ENCODE data around the gene MXD3. TPM values are rescaled to one million over a fixed set of nuclear protein-coding genes. Genes with fewer than 3 reads are reported as not detected.
A peak's percentile ranks its signal among the peaks of the same experiment; 100 is the strongest.

MXD3 gene
- total and polyA plus RNA-seq, 12 donors: 0.16 to 42.6 (median 3.6) TPM

DNA sequence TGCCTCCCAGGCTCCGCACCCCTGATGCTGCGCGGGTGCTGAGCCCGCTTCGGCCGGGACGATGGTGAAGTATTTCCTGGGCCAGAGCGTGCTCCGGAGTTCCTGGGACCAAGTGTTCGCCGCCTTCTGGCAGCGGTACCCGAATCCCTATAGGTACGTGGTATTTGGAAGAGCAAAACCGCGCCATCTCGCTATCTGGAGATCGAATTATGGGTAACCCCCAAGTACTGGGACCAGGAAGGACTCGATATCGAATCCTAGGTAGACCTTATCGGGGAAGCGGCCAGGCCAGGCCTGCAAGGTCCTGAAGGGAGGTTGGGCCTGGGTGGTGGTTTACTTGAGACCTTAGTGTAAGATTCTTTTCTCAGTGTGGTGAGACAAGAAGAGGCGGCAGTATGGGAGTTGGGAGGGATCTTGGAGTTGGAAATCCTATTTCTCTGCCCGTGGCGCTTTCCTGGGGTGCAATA is 7.7 kb downstream of the MXD3 start:
- intact Hi-C loops (cut with DNase I): loop anchor here in 1 of 2 donors (10.0 kb wide), 1 partner anchor 169 kb away; the partner anchor contains the start of gene NSD1
- Histone ChIP-seq H3K9me3 (replicated peaks in 1 of 3) (no peaks in the 10 kb centered on the region), H3K27ac (peak overlapping the region in 4 of 5 donors; percentile 65 to 89 (median 73)), H3K4me1 (replicated peaks in 1 of 2) (peaks cover 24 to 39% of the 10 kb centered on the region in 2 donors), H3K4me3 (peak overlapping the region; percentile 83 to 98 (median 94)), H3K36me3 (replicated peaks in 1 of 2) (peaks cover 0 to 31% of the 10 kb centered on the region in 2 donors), H3K27me3 (no peaks in the 10 kb centered on the region)
- no peak for DNase-seq
- TF ChIP-seq, protein P1, sequence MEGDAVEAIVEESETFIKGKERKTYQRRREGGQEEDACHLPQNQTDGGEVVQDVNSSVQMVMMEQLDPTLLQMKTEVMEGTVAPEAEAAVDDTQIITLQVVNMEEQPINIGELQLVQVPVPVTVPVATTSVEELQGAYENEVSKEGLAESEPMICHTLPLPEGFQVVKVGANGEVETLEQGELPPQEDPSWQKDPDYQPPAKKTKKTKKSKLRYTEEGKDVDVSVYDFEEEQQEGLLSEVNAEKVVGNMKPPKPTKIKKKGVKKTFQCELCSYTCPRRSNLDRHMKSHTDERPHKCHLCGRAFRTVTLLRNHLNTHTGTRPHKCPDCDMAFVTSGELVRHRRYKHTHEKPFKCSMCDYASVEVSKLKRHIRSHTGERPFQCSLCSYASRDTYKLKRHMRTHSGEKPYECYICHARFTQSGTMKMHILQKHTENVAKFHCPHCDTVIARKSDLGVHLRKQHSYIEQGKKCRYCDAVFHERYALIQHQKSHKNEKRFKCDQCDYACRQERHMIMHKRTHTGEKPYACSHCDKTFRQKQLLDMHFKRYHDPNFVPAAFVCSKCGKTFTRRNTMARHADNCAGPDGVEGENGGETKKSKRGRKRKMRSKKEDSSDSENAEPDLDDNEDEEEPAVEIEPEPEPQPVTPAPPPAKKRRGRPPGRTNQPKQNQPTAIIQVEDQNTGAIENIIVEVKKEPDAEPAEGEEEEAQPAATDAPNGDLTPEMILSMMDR (IDR thresholded peaks at IDR 0.05): no peak
- no peak for TF ChIP-seq POLR2A (IDR thresholded peaks at IDR 0.05)
- 0 to 1% (median 0%) methylated on average over 9 to 25 of the region's 25 CpGs for WGBS, 4 donors

DNA sequence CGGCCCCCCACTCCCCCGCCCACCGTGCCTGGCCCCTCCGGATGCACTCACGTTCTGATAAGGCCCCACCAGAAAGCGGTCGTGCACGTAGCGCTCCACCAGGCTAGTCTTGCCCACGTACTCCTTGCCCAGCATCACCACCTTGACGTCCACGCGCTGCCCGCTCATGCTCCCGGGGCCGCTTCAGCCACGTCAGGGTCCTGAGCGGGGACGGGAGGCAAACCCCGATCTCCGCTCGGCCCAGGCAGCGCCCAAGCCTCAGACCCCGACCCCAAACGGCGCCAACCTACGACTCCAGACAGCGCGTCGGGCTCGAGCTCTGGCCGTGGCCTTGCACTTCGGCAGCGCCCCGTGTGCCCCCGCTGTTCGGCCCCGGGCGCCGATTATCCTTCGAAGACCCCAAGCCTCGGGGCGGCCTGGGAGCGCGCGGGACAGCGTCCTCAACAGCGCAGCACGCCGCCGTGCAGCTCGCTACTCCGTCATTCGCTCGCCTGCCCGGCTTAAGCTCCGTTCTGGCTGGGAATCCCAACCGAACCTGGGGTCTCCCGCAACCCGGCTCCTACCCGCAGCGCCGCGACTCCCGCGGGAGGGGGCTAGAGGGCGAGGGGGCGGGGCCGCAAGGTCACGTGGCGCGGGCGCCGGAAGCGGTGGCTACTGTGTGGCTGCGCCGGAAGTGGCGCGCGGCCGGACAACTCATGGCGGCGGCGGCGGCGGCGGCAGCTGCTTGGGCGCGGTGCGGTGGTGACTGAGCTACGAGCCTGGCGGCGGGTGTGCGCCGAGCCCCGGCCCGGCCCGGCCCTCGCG is 8.4 kb downstream of the MXD3 start, which contains the start of the genes PRELID1 and RAB24:
Gene PRELID1, plus strand, starts transcription at position 679 of the 804 bp plus-strand sequence. CDS start 187 bp downstream, outside the sequence.
Gene RAB24, minus strand, starts transcription at position 599 of the 804 bp plus-strand sequence. Its CDS starts 431 bp downstream, at position 168.
- Histone ChIP-seq H3K36me3 (replicated peaks in 1 of 2) (peaks cover 0 to 31% of the 10 kb centered on the region in 2 donors), H3K27me3 (no peaks in the 10 kb centered on the region), H3K4me3 (peak within 1 kb of the TSS; percentile 83 to 98 (median 94)), H3K9me3 (replicated peaks in 1 of 3) (no peaks in the 10 kb centered on the region), H3K27ac (peak within 1 kb of the TSS in 4 of 5 donors; percentile 65 to 89 (median 73)), H3K4me1 (replicated peaks in 1 of 2) (peaks cover 24 to 39% of the 10 kb centered on the region in 2 donors)
- TF ChIP-seq, protein P1 (IDR thresholded peaks at IDR 0.05): peak in 1 of 6 experiments; percentile 15
- peak; percentile 14 to 70 for TF ChIP-seq POLR2A (IDR thresholded peaks at IDR 0.05)
- WGBS, 4 donors: 0% methylated on average over 8 to 100 of the region's 100 CpGs; no CpG with 5 or more reads in 1 of the 4 donors
- DNase-seq: peak; percentile 81 to 94 (median 90)
- intact Hi-C loops (cut with DNase I): loop anchor here in 1 of 2 donors (10.0 kb wide), 1 partner anchor 169 kb away; the partner anchor contains the start of gene NSD1

DNA sequence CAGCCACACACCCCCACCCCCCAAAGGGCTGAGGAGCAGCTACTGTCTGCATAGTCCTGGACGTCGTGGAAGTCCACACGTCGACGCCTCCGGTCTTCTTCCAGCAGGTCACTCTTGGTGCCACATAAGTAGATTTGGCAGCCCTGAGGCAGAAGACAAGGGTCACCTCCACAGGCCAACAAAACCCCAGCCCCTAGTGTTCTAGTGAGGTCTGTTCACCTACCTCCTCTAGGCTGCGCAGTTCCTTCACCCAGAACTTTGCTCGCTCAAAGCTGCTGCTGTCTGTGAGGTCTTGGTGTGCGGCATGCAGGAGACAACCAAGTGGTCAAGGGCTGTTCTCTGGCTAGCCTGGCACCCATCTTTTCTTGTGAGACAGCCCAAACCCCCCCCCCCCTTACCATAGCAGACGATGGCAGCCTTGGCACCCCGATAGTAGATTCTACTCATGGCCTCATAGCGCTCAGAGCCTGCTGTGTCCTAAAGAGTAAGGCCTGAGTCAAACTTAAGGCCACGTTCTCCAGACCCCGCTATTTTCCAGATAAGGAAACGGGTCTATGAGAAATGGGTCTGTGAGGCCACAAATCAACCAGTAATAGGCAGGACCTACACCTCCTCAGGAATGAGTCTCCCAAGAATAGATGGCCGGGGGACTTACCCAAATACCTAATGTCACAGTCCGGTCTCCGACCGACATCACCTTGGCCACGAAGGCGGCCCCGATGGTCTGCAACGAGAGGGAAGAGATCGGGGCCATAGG is 9.2 kb downstream of the MXD3 start:
- H3K27ac ChIP-seq: peak overlapping the region in 3 of 5 donors; percentile 69 to 89 (median 77)
- DNase-seq: no peak
- intact Hi-C loops (cut with DNase I): loop anchor here in 1 of 2 donors (10.0 kb wide), 1 partner anchor 168 kb away; the partner anchor contains the start of gene NSD1
- H3K4me1 ChIP-seq (replicated peaks in 1 of 2): peaks cover 24 to 39% of the 10 kb centered on the region in 2 donors
- no peaks in the 10 kb centered on the region for H3K9me3 ChIP-seq (replicated peaks in 1 of 3)
- no peaks in the 10 kb centered on the region for H3K27me3 ChIP-seq
- peak overlapping the region in 2 of 4 donors; percentile 91 to 96 for H3K4me3 ChIP-seq
- peaks cover 0 to 31% of the 10 kb centered on the region in 2 donors for H3K36me3 ChIP-seq (replicated peaks in 1 of 2)
- WGBS, 4 donors: 36 to 56% (median 41%) methylated on average over 15 to 24 of the region's 24 CpGs
- TF ChIP-seq POLR2A (IDR thresholded peaks at IDR 0.05): no peak
- TF ChIP-seq, protein P1 (IDR thresholded peaks at IDR 0.05): no peak

All from adrenal gland (tissue), 12 donors.